Smooth muscle cell (in vitro differentiated cells): ENCODE data around the gene CFAP47. TPM values are rescaled to one million over a fixed set of nuclear protein-coding genes. Genes with fewer than 3 reads are reported as not detected.

Experiments
- DNase-seq: peaks from one replicate; lab custom pipeline; 2025; ENCODE audit not compliant: unreplicated experiment; lab: John Stamatoyannopoulos, UW
- H2AFZ ChIP-seq: fragments of 200-600 bp; sonication (generic); 2 replicates; pipeline ENCODE4 v1.6.0; 2016; ENCODE audit warnings: antibody characterized with exemption, low read depth, mild to moderate bottlenecking
- H3F3A ChIP-seq: fragments of 200-600 bp; sonication (generic); 2 replicates; pipeline ENCODE4 v1.6.0; 2017; ENCODE audit warnings: antibody characterized with exemption, low read depth
- H3K27ac ChIP-seq: fragments of 200-600 bp; sonication (generic); 2 replicates; pipeline ENCODE4 v1.5.1; 2016; ENCODE audit warnings: low read depth, mild to moderate bottlenecking
- H3K27me3 ChIP-seq: fragments of 200-600 bp; sonication (generic); 2 replicates; pipeline ENCODE4 v1.6.1; 2016; ENCODE audit warnings: low read depth, mild to moderate bottlenecking
- H3K36me3 ChIP-seq: fragments of 200-600 bp; sonication (generic); 2 replicates; pipeline ENCODE4 v1.5.1; 2016; ENCODE audit warnings: low read depth
- H3K4me1 ChIP-seq: fragments of 200-600 bp; sonication (generic); 2 replicates; pipeline ENCODE4 v1.5.1; 2016; ENCODE audit warnings: low read depth
- H3K4me2 ChIP-seq: fragments of 200-600 bp; sonication (generic); 2 replicates; pipeline ENCODE4 v1.6.0; 2016; ENCODE audit warnings: mild to moderate bottlenecking
- H3K4me3 ChIP-seq: fragments of 200-600 bp; sonication (generic); 2 replicates; pipeline ENCODE4 v1.5.1; 2016; ENCODE audit warnings: mild to moderate bottlenecking
- H3K79me2 ChIP-seq: fragments of 200-600 bp; sonication (generic); 2 replicates; pipeline ENCODE4 v1.6.0; 2016; ENCODE audit warnings: low read depth, mild to moderate bottlenecking
- H3K9ac ChIP-seq: fragments of 200-600 bp; sonication (generic); 2 replicates; pipeline ENCODE4 v1.6.0; 2016; ENCODE audit warnings: low read depth
- H3K9me3 ChIP-seq: fragments of 200-600 bp; sonication (generic); replicated peaks from 2 replicates; pipeline ENCODE4 v1.5.1; 2016; ENCODE audit warnings: low read depth
- H4K20me1 ChIP-seq: fragments of 200-600 bp; sonication (generic); 2 replicates; pipeline ENCODE4 v1.6.0; 2016; ENCODE audit warnings: low read depth
- CTCF ChIP-seq: fragments of 200-600 bp; sonication (generic); IDR thresholded peaks from 2 replicates; pipeline ENCODE4 v1.5.1; 2017; ENCODE audit warnings: borderline replicate concordance, mild to moderate bottlenecking, antibody characterized with exemption; ENCODE audit not compliant: insufficient read depth, poor library complexity, severe bottlenecking
- WGBS: methylation state at CpG from one replicate; pipeline ENCODE4 v1.1.7; 2016; ENCODE audit warnings: low lambda C conversion rate; 5-methylcytosine and 5-hydroxymethylcytosine counted together
- polyA plus RNA-seq: library from polyadenylated mRNA; unstranded; fragments of >200 nt; fragmentation: Nextera tagmentation; extraction: Ambion mirVana; gene quantifications from 2 replicates; pipeline ENCODE4 v1.2.1, GENCODE V29; 2016
- total RNA-seq: library from RNA; depleted of rRNA; stranded (reverse); fragments of >200 nt; gene quantifications from 2 replicates; pipeline ENCODE4 v1.2.3, GENCODE V29; 2014

CFAP47 gene
- total and polyA plus RNA-seq, 2 experiments from 2014 or later: 0.04 to 0.22 TPM

GRCh38 chrX:36102425-36102824 is 182.9 kb downstream of the CFAP47 start:
- H3K79me2 ChIP-seq: no peaks in the 10 kb centered on the region
- H3K9ac ChIP-seq: no peak overlapping the region
- H3K27ac ChIP-seq: no peak overlapping the region
- H3K4me2 ChIP-seq: no peak overlapping the region
- TF ChIP-seq CTCF: no peak
- no peaks in the 10 kb centered on the region for H4K20me1 ChIP-seq
- WGBS: 79% methylated on average over 2 of the region's 2 CpGs
- no peak overlapping the region for H2AFZ ChIP-seq
- H3K4me1 ChIP-seq: no peaks in the 10 kb centered on the region
- H3K9me3 ChIP-seq: no peaks in the 10 kb centered on the region
- no peak for DNase-seq
- H3F3A ChIP-seq: no peaks in the 10 kb centered on the region
- no peak overlapping the region for H3K4me3 ChIP-seq
- no peaks in the 10 kb centered on the region for H3K27me3 ChIP-seq
- H3K36me3 ChIP-seq: no peaks in the 10 kb centered on the region

GRCh38 chrX:36116222-36116621 is 196.7 kb downstream of the CFAP47 start:
- Histone ChIP-seq H3K79me2 (no peaks in the 10 kb centered on the region), H3K9ac (no peak overlapping the region), H3K4me3 (no peak overlapping the region), H3K36me3 (no peaks in the 10 kb centered on the region), H2AFZ (no peak overlapping the region), H4K20me1 (no peaks in the 10 kb centered on the region), H3K4me2 (no peak overlapping the region), H3K9me3 (peaks cover 5% of the 10 kb centered on the region), H3K4me1 (no peaks in the 10 kb centered on the region), H3K27ac (no peak overlapping the region), H3F3A (no peaks in the 10 kb centered on the region), H3K27me3 (no peaks in the 10 kb centered on the region)
- WGBS: 65% methylated on average over 5 of the region's 5 CpGs
- no peak for DNase-seq
- no peak for TF ChIP-seq CTCF

GRCh38 chrX:36159254-36159653 is 239.7 kb downstream of the CFAP47 start:
- Histone ChIP-seq H3K4me1 (no peaks in the 10 kb centered on the region), H3K27me3 (no peaks in the 10 kb centered on the region), H3K9me3 (no peaks in the 10 kb centered on the region), H2AFZ (no peak overlapping the region), H3K27ac (no peak overlapping the region), H3K79me2 (no peaks in the 10 kb centered on the region), H3F3A (no peaks in the 10 kb centered on the region), H3K9ac (no peak overlapping the region), H3K4me3 (no peak overlapping the region), H3K36me3 (no peaks in the 10 kb centered on the region), H3K4me2 (no peak overlapping the region), H4K20me1 (no peaks in the 10 kb centered on the region)
- no peak for DNase-seq
- TF ChIP-seq CTCF: no peak
- WGBS: 45% methylated on average over 7 of the region's 7 CpGs

GRCh38 chrX:36160081-36160480 is 240.5 kb downstream of the CFAP47 start:
- no peaks in the 10 kb centered on the region for H3K36me3 ChIP-seq
- H3F3A ChIP-seq: no peaks in the 10 kb centered on the region
- no peaks in the 10 kb centered on the region for H3K79me2 ChIP-seq
- no peaks in the 10 kb centered on the region for H3K4me1 ChIP-seq
- DNase-seq: no peak
- no peaks in the 10 kb centered on the region for H3K9me3 ChIP-seq
- H3K9ac ChIP-seq: no peak overlapping the region
- H4K20me1 ChIP-seq: no peaks in the 10 kb centered on the region
- no peaks in the 10 kb centered on the region for H3K27me3 ChIP-seq
- H3K4me2 ChIP-seq: no peak overlapping the region
- H3K4me3 ChIP-seq: no peak overlapping the region
- TF ChIP-seq CTCF: no peak
- no peak overlapping the region for H2AFZ ChIP-seq
- H3K27ac ChIP-seq: no peak overlapping the region
